Measurements from ENCODE around the gene C16orf74. TPM values are rescaled to one million over a fixed set of nuclear protein-coding genes. Genes with fewer than 3 reads are reported as not detected.

The C16orf74 gene
- total RNA-seq, 1 donor from 2014 or later = 4.7 TPM

GRCh38 chr16:85681255-85681654, 69.6 kb downstream of the C16orf74 start:
- H3K9me3 ChIP-seq (ENCODE audit: insufficient read depth, low read depth, low read length) = no peaks in the 10 kb centered on the region
- peaks cover 8% of the 10 kb centered on the region for H4K20me1 ChIP-seq (ENCODE audit: insufficient read depth, low read length)
- Mint-ChIP-seq H3K27ac (ENCODE audit: unreplicated experiment) (no peak overlapping the region), H3K36me3 (ENCODE audit: low read depth, unreplicated experiment) (no peaks in the 10 kb centered on the region), H3K4me3 (ENCODE audit: unreplicated experiment) (no peak overlapping the region), H3K4me1 (ENCODE audit: low read depth, unreplicated experiment) (no peaks in the 10 kb centered on the region), H3K27me3 (ENCODE audit: low read depth, unreplicated experiment) (peaks cover 12% of the 10 kb centered on the region), H3K9me3 (ENCODE audit: unreplicated experiment) (no peaks in the 10 kb centered on the region)
- H3K27ac ChIP-seq (ENCODE audit: low read depth, low read length) = no peak overlapping the region
- H3K9ac ChIP-seq (ENCODE audit: low read length) = no peak overlapping the region
- no peaks in the 10 kb centered on the region for H3K4me1 ChIP-seq (ENCODE audit: insufficient read depth, low read length)
- no peaks in the 10 kb centered on the region for H3K27me3 ChIP-seq (ENCODE audit: insufficient read depth, low read length)
- H3K4me2 ChIP-seq (ENCODE audit: low read length) = no peak overlapping the region
- peaks cover 15% of the 10 kb centered on the region for H3K36me3 ChIP-seq (ENCODE audit: insufficient read depth, low read length)
- TF ChIP-seq CTCF (IDR thresholded peaks at IDR 0.05; ENCODE audit: insufficient read depth, low read depth, low read length) (no peak), EZH2 (IDR thresholded peaks at IDR 0.05; ENCODE audit: insufficient read depth, low read length) (no peak)
- FAIRE-seq (no peak), DNase-seq (ENCODE audit: low read depth) (no peak)
- no peak overlapping the region for H2AFZ ChIP-seq (ENCODE audit: low read depth, low read length)
- H3K4me3 ChIP-seq (ENCODE audit: insufficient read depth, low read depth, low read length) = no peak overlapping the region
- no peaks in the 10 kb centered on the region for H3K79me2 ChIP-seq (ENCODE audit: insufficient read depth, low read length)

GRCh38 chr16:85680352-85680944, 70.4 kb downstream of the C16orf74 start:
- Histone ChIP-seq H3K9me3 (ENCODE audit: insufficient read depth, low read depth, low read length) (no peaks in the 10 kb centered on the region), H4K20me1 (ENCODE audit: insufficient read depth, low read length) (peaks cover 8% of the 10 kb centered on the region), H3K36me3 (ENCODE audit: insufficient read depth, low read length) (peaks cover 15% of the 10 kb centered on the region), H3K27me3 (ENCODE audit: insufficient read depth, low read length) (no peaks in the 10 kb centered on the region), H3K4me1 (ENCODE audit: insufficient read depth, low read length) (no peaks in the 10 kb centered on the region), H3K9ac (ENCODE audit: low read length) (no peak overlapping the region), H3K27ac (ENCODE audit: low read depth, low read length) (no peak overlapping the region), H3K4me2 (ENCODE audit: low read length) (no peak overlapping the region), H3K79me2 (ENCODE audit: insufficient read depth, low read length) (no peaks in the 10 kb centered on the region), H3K4me3 (ENCODE audit: insufficient read depth, low read depth, low read length) (no peak overlapping the region), H2AFZ (ENCODE audit: low read depth, low read length) (no peak overlapping the region)
- Mint-ChIP-seq H3K4me3 (ENCODE audit: unreplicated experiment) (no peak overlapping the region), H3K27ac (ENCODE audit: unreplicated experiment) (no peak overlapping the region), H3K27me3 (ENCODE audit: low read depth, unreplicated experiment) (peaks cover 12% of the 10 kb centered on the region), H3K9me3 (ENCODE audit: unreplicated experiment) (no peaks in the 10 kb centered on the region), H3K36me3 (ENCODE audit: low read depth, unreplicated experiment) (no peaks in the 10 kb centered on the region), H3K4me1 (ENCODE audit: low read depth, unreplicated experiment) (no peaks in the 10 kb centered on the region)
- TF ChIP-seq EZH2 (IDR thresholded peaks at IDR 0.05; ENCODE audit: insufficient read depth, low read length) (no peak), CTCF (IDR thresholded peaks at IDR 0.05; ENCODE audit: insufficient read depth, low read depth, low read length) (no peak)
- FAIRE-seq (no peak), DNase-seq (ENCODE audit: low read depth) (no peak)

- FAIRE-seq (no peak), DNase-seq (ENCODE audit: low read depth) (no peak)
- Histone ChIP-seq H3K4me2 (ENCODE audit: low read length) (no peak overlapping the region), H3K36me3 (ENCODE audit: insufficient read depth, low read length) (peaks cover 19% of the 10 kb centered on the region), H3K27ac (ENCODE audit: low read depth, low read length) (no peak overlapping the region), H3K79me2 (ENCODE audit: insufficient read depth, low read length) (no peaks in the 10 kb centered on the region), H3K4me1 (ENCODE audit: insufficient read depth, low read length) (no peaks in the 10 kb centered on the region), H4K20me1 (ENCODE audit: insufficient read depth, low read length) (peaks cover 8% of the 10 kb centered on the region), H3K9ac (ENCODE audit: low read length) (no peak overlapping the region), H2AFZ (ENCODE audit: low read depth, low read length) (no peak overlapping the region), H3K9me3 (ENCODE audit: insufficient read depth, low read depth, low read length) (no peaks in the 10 kb centered on the region), H3K4me3 (ENCODE audit: insufficient read depth, low read depth, low read length) (no peak overlapping the region), H3K27me3 (ENCODE audit: insufficient read depth, low read length) (no peaks in the 10 kb centered on the region)
- H3K9me3 Mint-ChIP-seq (ENCODE audit: unreplicated experiment) = no peaks in the 10 kb centered on the region
- peaks cover under 1% of the 10 kb centered on the region for H3K36me3 Mint-ChIP-seq (ENCODE audit: low read depth, unreplicated experiment)
- no peak overlapping the region for H3K27ac Mint-ChIP-seq (ENCODE audit: unreplicated experiment)
- no peaks in the 10 kb centered on the region for H3K4me1 Mint-ChIP-seq (ENCODE audit: low read depth, unreplicated experiment)
- no peak for TF ChIP-seq CTCF (IDR thresholded peaks at IDR 0.05; ENCODE audit: insufficient read depth, low read depth, low read length)
- TF ChIP-seq EZH2 (IDR thresholded peaks at IDR 0.05; ENCODE audit: insufficient read depth, low read length) = no peak
- peaks cover 12% of the 10 kb centered on the region for H3K27me3 Mint-ChIP-seq (ENCODE audit: low read depth, unreplicated experiment)
- no peak overlapping the region for H3K4me3 Mint-ChIP-seq (ENCODE audit: unreplicated experiment)
Measured at GRCh38 chr16:85679870-85680269, 71.0 kb downstream of the C16orf74 start.
